MV-4-11 (cell line): ENCODE results near the gene TPST1.
A peak's percentile ranks its signal among the peaks of the same experiment; 100 is the strongest.
"Not testable (repeated sequence)": the region's sequence is repeated elsewhere in the genome, so short reads cannot be mapped to it uniquely, and the experiment has no call there.

Source experiments
- DNase-seq: peaks from one replicate; lab custom pipeline; 2025; lab: John Stamatoyannopoulos, UW

Gene TPST1

GRCh38 chr7:66204822-66205740 lies at the start of gene TPST1:
TPST1 (plus strand) TSS chr7:66205334; CDS start chr7:66240426, 35,092 bp downstream.
- DNase-seq = peak; percentile 32

- not testable (repeated sequence) for DNase-seq
Observed at GRCh38 chr7:66156035-66156434, 49.1 kb upstream of the TPST1 start.

GRCh38 chr7:66157060-66157459 lies 48.1 kb upstream of the TPST1 start:
- no peak for DNase-seq

- no peak for DNase-seq
Observed at GRCh38 chr7:66162622-66163021, 42.5 kb upstream of the TPST1 start.

GRCh38 chr7:66163186-66163610 lies 41.9 kb upstream of the TPST1 start:
- no peak for DNase-seq

- no peak for DNase-seq
Observed at GRCh38 chr7:66164356-66164755, 40.8 kb upstream of the TPST1 start.

GRCh38 chr7:66167773-66168387 lies 37.3 kb upstream of the TPST1 start:
- no peak for DNase-seq

GRCh38 chr7:66169616-66170015 lies 35.5 kb upstream of the TPST1 start:
- DNase-seq = no peak

- no peak for DNase-seq
Observed at GRCh38 chr7:66170309-66171231, 34.6 kb upstream of the TPST1 start.

GRCh38 chr7:66172536-66173401 lies 32.4 kb upstream of the TPST1 start:
- DNase-seq = not testable (repeated sequence)

- no peak for DNase-seq
Observed at GRCh38 chr7:66173856-66174255, 31.3 kb upstream of the TPST1 start.

- DNase-seq = not testable (repeated sequence)
Observed at GRCh38 chr7:66175006-66175405, 30.1 kb upstream of the TPST1 start.

- DNase-seq = no peak
Observed at GRCh38 chr7:66176914-66177313, 28.2 kb upstream of the TPST1 start.

- no peak for DNase-seq
Observed at GRCh38 chr7:66178258-66178657, 26.9 kb upstream of the TPST1 start.

- no peak for DNase-seq
Observed at GRCh38 chr7:66181329-66181728, 23.8 kb upstream of the TPST1 start.

GRCh38 chr7:66181845-66182244 lies 23.3 kb upstream of the TPST1 start:
- DNase-seq = no peak

- DNase-seq = no peak
Observed at GRCh38 chr7:66182920-66183319, 22.2 kb upstream of the TPST1 start.

GRCh38 chr7:66183700-66184099 lies 21.4 kb upstream of the TPST1 start:
- no peak for DNase-seq

- DNase-seq = no peak
Observed at GRCh38 chr7:66185680-66186187, 19.4 kb upstream of the TPST1 start.

- DNase-seq = no peak
Observed at GRCh38 chr7:66186991-66187390, 18.1 kb upstream of the TPST1 start.

GRCh38 chr7:66187905-66188304 lies 17.2 kb upstream of the TPST1 start:
- DNase-seq = no peak
